Lung (tissue), 12 donors: ENCODE results near the gene RC3H2. TPM values are rescaled to one million over a fixed set of nuclear protein-coding genes. Genes with fewer than 3 reads are reported as not detected.

Source experiments
- ATAC-seq: fragments of 200-7000 bp; cut with Tn5 transposase; one replicate; pipeline ENCODE4 v1.9.1; 2020; ENCODE audit warnings: moderate number of reproducible peaks; ENCODE audit not compliant: insufficient read depth, low FRiP score
- DNase-seq, 3 donors: peaks; one replicate each; pipeline ENCODE4 v3.0.0-alpha.2; 2013 to 2017
- H3K27ac ChIP-seq, 2 donors: one replicate each; pipeline ENCODE4 v1.5.1; 2013; ENCODE audit warnings: mild to moderate bottlenecking in 2 of 2, moderate library complexity in 2 of 2, control low read depth in 1 of 2, inconsistent platforms in 1 of 2, low read depth in 1 of 2, low read length in 1 of 2
- H3K27me3 ChIP-seq, 3 donors: one replicate each; pipeline ENCODE4 v1.5.1; 2013; ENCODE audit warnings: low read length in 2 of 3; ENCODE audit not compliant: control insufficient read depth in 3 of 3, insufficient read depth in 3 of 3
- H3K36me3 ChIP-seq, 4 donors: one replicate each; pipeline ENCODE4 v1.5.1; 2013; ENCODE audit warnings: low read length in 4 of 4, mild to moderate bottlenecking in 1 of 4, moderate library complexity in 1 of 4; ENCODE audit not compliant: control insufficient read depth in 4 of 4, insufficient read depth in 4 of 4
- H3K4me1 ChIP-seq, 5 donors: one replicate each; pipeline ENCODE4 v1.5.1; 2013; ENCODE audit warnings: low read length in 5 of 5, mild to moderate bottlenecking in 2 of 5, moderate library complexity in 1 of 5; ENCODE audit not compliant: control insufficient read depth in 5 of 5, insufficient read depth in 5 of 5
- H3K4me3 ChIP-seq: one replicate; pipeline ENCODE4 v1.5.1; 2013; ENCODE audit warnings: mild to moderate bottlenecking, control low read depth, moderate library complexity
- H3K9ac ChIP-seq, 2 donors: one replicate each; pipeline ENCODE4 v1.5.1; 2013; ENCODE audit warnings: low read length in 2 of 2, control low read depth in 1 of 2; ENCODE audit not compliant: insufficient read depth in 1 of 2
- H3K9me3 ChIP-seq, 4 donors: one replicate each; pipeline ENCODE4 v1.5.1; 2013; ENCODE audit warnings: low read length in 3 of 4, mild to moderate bottlenecking in 1 of 4, moderate library complexity in 1 of 4; ENCODE audit not compliant: control insufficient read depth in 4 of 4, insufficient read depth in 3 of 4
- CTCF ChIP-seq: IDR thresholded peaks from 2 replicates; pipeline ENCODE4 v1.5.1; 2012; ENCODE audit warnings: mild to moderate bottlenecking; ENCODE audit errors: control extremely low read depth, extremely low read depth
- WGBS, 2 donors: extraction: QIAGEN DNeasy Blood & Tissue Kit; methylation state at CpG; one replicate each; pipeline ENCODE4 v1.1.7; 2013; 5-methylcytosine and 5-hydroxymethylcytosine counted together
- polyA plus RNA-seq, 2 donors: library from polyadenylated mRNA; stranded (reverse); fragments of 200-250 nt; gene quantifications; one replicate each; pipeline ENCODE4 v1.2.1, GENCODE V29; 2013
- total RNA-seq, 2 donors: library from RNA; depleted of rRNA in 1 of 2; stranded (reverse); fragments of >200 nt in 1 of 2; gene quantifications; one replicate each; pipeline ENCODE4 v1.2.1, GENCODE V29; 2014 to 2021
- donor health status: control.
- donor health status: control.
- donor health status: Bipolar disorder and iron deficiency.
- donor health status: healthy.
- donor health status: DM: yes; HTN: yes; CAD: no.

RC3H2 gene
- total and polyA plus RNA-seq, 4 donors, result 11.9 to 60.2 (median 25.4) TPM

- Histone ChIP-seq H3K27me3 (no peaks in the 10 kb centered on the region), H3K9ac (no peak overlapping the region), H3K9me3 (no peaks in the 10 kb centered on the region), H3K4me1 (peaks cover 4 to 20% (median 14%) of the 10 kb centered on the region in 5 donors), H3K4me3 (no peak overlapping the region), H3K36me3 (peaks cover 0 to 4% (median 0%) of the 10 kb centered on the region in 4 donors), H3K27ac (no peak overlapping the region)
- TF ChIP-seq CTCF, result no peak
- WGBS, 2 donors, result 72 to 75% methylated on average over 1 of the region's 1 CpG
- DNase-seq, result no peak
- no peak for ATAC-seq
Measured at GRCh38 chr9:122946461-122947005, 41.4 kb upstream of the RC3H2 start.

GRCh38 chr9:122944960-122945888, 40.1 kb upstream of the RC3H2 start:
- Histone ChIP-seq H3K9ac (no peak overlapping the region), H3K4me1 (peaks cover 4 to 25% (median 12%) of the 10 kb centered on the region in 5 donors), H3K9me3 (no peaks in the 10 kb centered on the region), H3K36me3 (peaks cover 0 to 4% (median 0%) of the 10 kb centered on the region in 4 donors), H3K4me3 (no peak overlapping the region), H3K27ac (no peak overlapping the region), H3K27me3 (no peaks in the 10 kb centered on the region)
- ATAC-seq, result no peak
- DNase-seq, result no peak
- 77 to 78% methylated on average over 4 of the region's 4 CpGs for WGBS, 2 donors
- no peak for TF ChIP-seq CTCF

- Histone ChIP-seq H3K27ac (peak overlapping the region; percentile 84 to 88), H3K4me3 (peak overlapping the region; percentile 82), H3K9ac (peak overlapping the region; percentile 23 to 89), H3K36me3 (peaks cover 2 to 10% (median 4%) of the 10 kb centered on the region in 4 donors), H3K27me3 (no peaks in the 10 kb centered on the region), H3K9me3 (no peaks in the 10 kb centered on the region), H3K4me1 (peaks cover 4 to 25% (median 7%) of the 10 kb centered on the region in 5 donors)
- WGBS, 2 donors, result 12 to 18% methylated on average over 17 of the region's 17 CpGs
- ATAC-seq (no peak), DNase-seq (peak in 2 of 3 donors; percentile 11 to 41)
- no peak for TF ChIP-seq CTCF
Measured at GRCh38 chr9:122941582-122942234, 36.5 kb upstream of the RC3H2 start.
